Body of pancreas (tissue), 4 donors: ENCODE data around the gene NDUFA11. TPM values are rescaled to one million over a fixed set of nuclear protein-coding genes. Genes with fewer than 3 reads are reported as not detected.

Experiments
- ATAC-seq: fragments of 150-250 bp; one replicate; pipeline ENCODE4 v1.9.1; 2016
- DNase-seq, 4 donors: peaks; one replicate each; pipeline ENCODE4 v3.0.0-alpha.2; 2019
- H3K27ac ChIP-seq, 4 donors: fragments of 200-600 bp; sonication (generic); 1 replicate in 3 of 4; 2 replicates in 1 of 4; pipeline versions ENCODE4 v1.5.1 to v1.6.1; 2016 to 2019; ENCODE audit warnings: mild to moderate bottlenecking in 1 of 4, mixed read lengths in 1 of 4, moderate library complexity in 1 of 4
- H3K27me3 ChIP-seq, 2 donors: fragments of 200-600 bp; sonication (generic); one replicate each; pipeline ENCODE4 v1.6.0; 2016; ENCODE audit warnings: mild to moderate bottlenecking in 1 of 2
- H3K36me3 ChIP-seq, 2 donors: fragments of 200-600 bp; sonication (generic); replicated peaks in 1 of 2; 2 replicates each; pipeline ENCODE4 v1.5.1; 2016; ENCODE audit warnings: low read depth in 2 of 2; ENCODE audit not compliant: insufficient read depth in 1 of 2
- H3K4me1 ChIP-seq: fragments of 200-600 bp; sonication (generic); one replicate; pipeline ENCODE4 v1.6.0; 2016
- H3K4me3 ChIP-seq, 2 donors: fragments of 200-600 bp; sonication (generic); 1 replicate in 1 of 2; 2 replicates in 1 of 2; pipeline ENCODE4 v1.5.1; 2016 to 2019
- H3K9me3 ChIP-seq, 3 donors: fragments of 200-600 bp; sonication (generic); 1 replicate in 2 of 3; 2 replicates in 1 of 3; pipeline ENCODE4 v1.5.1; 2016
- CTCF ChIP-seq, 7 experiments: fragments of 450-650 bp in 4 of 7; fragments of 200-600 bp in 3 of 7; sonication (generic) in 3 of 7; IDR thresholded peaks; one replicate each; pipeline ENCODE4 v1.5.1; 2016 to 2019; ENCODE audit warnings: antibody characterized with exemption in 7 of 7
- POLR2A ChIP-seq, 3 donors: fragments of 450-650 bp; IDR thresholded peaks; one replicate each; pipeline ENCODE4 v1.6.1; 2016; ENCODE audit warnings: antibody characterized with exemption in 3 of 3, mild to moderate bottlenecking in 2 of 3
- WGBS, 2 donors: methylation state at CpG; one replicate each; pipeline ENCODE4 v1.1.5; 2017; 5-methylcytosine and 5-hydroxymethylcytosine counted together
- intact Hi-C: fragments of 100-400 bp; cut with DNase I; formaldehyde crosslinking; loops from one replicate; pipeline ENCODE4 v1.15.1; 2023
- total RNA-seq, 2 donors: library from RNA; depleted of rRNA; stranded (reverse); fragments of >200 nt; gene quantifications; one replicate each; pipeline ENCODE4 v1.1.0, GENCODE V29; 2016

NDUFA11 gene
- total RNA-seq, 2 donors from 2014 or later, result 31.6 to 79.1 TPM

GRCh38 chr19:5897189-5897969 is 6.2 kb downstream of the NDUFA11 start:
- no peaks in the 10 kb centered on the region for H3K27me3 ChIP-seq
- no peaks in the 10 kb centered on the region for H3K9me3 ChIP-seq
- no peak overlapping the region for H3K4me3 ChIP-seq
- no peak for DNase-seq
- H3K36me3 ChIP-seq, result peaks cover 5 to 7% of the 10 kb centered on the region in 2 donors
- WGBS, 2 donors, result 93 to 94% methylated on average over 6 to 22 of the region's 30 CpGs
- peaks cover 5% of the 10 kb centered on the region for H3K4me1 ChIP-seq
- H3K27ac ChIP-seq, result no peak overlapping the region
- intact Hi-C loops, result no loop called here
- no peak for ATAC-seq
- TF ChIP-seq CTCF (IDR thresholded peaks at IDR 0.05), result no peak
- no peak for TF ChIP-seq POLR2A (IDR thresholded peaks at IDR 0.05)

- 91 to 92% methylated on average over 17 to 29 of the region's 29 CpGs for WGBS, 2 donors
- Histone ChIP-seq H3K36me3 (peaks cover 5 to 7% of the 10 kb centered on the region in 2 donors), H3K27ac (no peak overlapping the region), H3K27me3 (no peaks in the 10 kb centered on the region), H3K4me3 (no peak overlapping the region), H3K4me1 (peaks cover 4% of the 10 kb centered on the region), H3K9me3 (no peaks in the 10 kb centered on the region)
- no peak for TF ChIP-seq POLR2A (IDR thresholded peaks at IDR 0.05)
- TF ChIP-seq CTCF (IDR thresholded peaks at IDR 0.05), result no peak
- ATAC-seq, result no peak
- no peak for DNase-seq
- intact Hi-C loops, result no loop called here
Observed at GRCh38 chr19:5896365-5897076, 7.1 kb downstream of the NDUFA11 start.

GRCh38 chr19:5895890-5896289 is 7.7 kb downstream of the NDUFA11 start:
- intact Hi-C loops, result no loop called here
- TF ChIP-seq POLR2A (IDR thresholded peaks at IDR 0.05) (no peak), CTCF (IDR thresholded peaks at IDR 0.05) (no peak)
- Histone ChIP-seq H3K4me1 (peaks cover 4% of the 10 kb centered on the region), H3K9me3 (no peaks in the 10 kb centered on the region), H3K4me3 (no peak overlapping the region), H3K27ac (no peak overlapping the region), H3K27me3 (no peaks in the 10 kb centered on the region), H3K36me3 (peaks cover 5 to 7% of the 10 kb centered on the region in 2 donors)
- no peak for DNase-seq
- 84 to 93% methylated on average over 8 of the region's 8 CpGs for WGBS, 2 donors
- ATAC-seq, result no peak

- Histone ChIP-seq H3K4me1 (peaks cover 4% of the 10 kb centered on the region), H3K27me3 (no peaks in the 10 kb centered on the region), H3K4me3 (no peak overlapping the region), H3K36me3 (peaks cover 5 to 7% of the 10 kb centered on the region in 2 donors), H3K27ac (no peak overlapping the region), H3K9me3 (no peaks in the 10 kb centered on the region)
- TF ChIP-seq CTCF (IDR thresholded peaks at IDR 0.05) (no peak), POLR2A (IDR thresholded peaks at IDR 0.05) (no peak)
- ATAC-seq (no peak), DNase-seq (no peak)
- intact Hi-C loops, result no loop called here
- 71% methylated on average over 11 of the region's 15 CpGs; no CpG with 5 or more reads in 1 of the 2 donors for WGBS, 2 donors
Observed at GRCh38 chr19:5895409-5895808, 8.2 kb downstream of the NDUFA11 start.
